KOPT-K1 (cell line): ENCODE results near the gene DEDD2.

Experiments
- H3K27ac ChIP-seq: fragments of 200-600 bp; sonication (generic); 2 replicates; pipeline ENCODE4 v1.5.1; 2016; ENCODE audit warnings: antibody characterized with exemption, mild to moderate bottlenecking, low read depth, low read length; ENCODE audit not compliant: poor library complexity, severe bottlenecking
- H3K36me3 ChIP-seq: fragments of 200-600 bp; sonication (generic); 2 replicates; pipeline ENCODE4 v1.5.1; 2017; ENCODE audit warnings: antibody characterized with exemption, mild to moderate bottlenecking, low read length, moderate library complexity; ENCODE audit not compliant: insufficient read depth
- H3K9me3 ChIP-seq: fragments of 200-600 bp; sonication (generic); 2 replicates; pipeline ENCODE4 v1.5.1; 2017; ENCODE audit warnings: antibody characterized with exemption, low read length, mild to moderate bottlenecking; ENCODE audit not compliant: insufficient read depth, poor library complexity, severe bottlenecking

DEDD2 gene

GRCh38 chr19:42250666-42251531 is 33.4 kb upstream of the DEDD2 start:
- H3K36me3 ChIP-seq: peaks cover 33% of the 10 kb centered on the region; the same call in 1 of the 2 replicates
- no peak overlapping the region for H3K27ac ChIP-seq
- no peaks in the 10 kb centered on the region for H3K9me3 ChIP-seq

- Histone ChIP-seq H3K36me3 (peaks cover 33% of the 10 kb centered on the region; the same call in 1 of the 2 replicates), H3K27ac (no peak overlapping the region), H3K9me3 (no peaks in the 10 kb centered on the region)
These were observed 32.7 kb upstream of the DEDD2 start for GRCh38 chr19:42250183-42250665.

- Histone ChIP-seq H3K36me3 (peaks cover 33% of the 10 kb centered on the region; the same call in 1 of the 2 replicates), H3K9me3 (no peaks in the 10 kb centered on the region), H3K27ac (no peak overlapping the region)
These were observed 32.3 kb upstream of the DEDD2 start for GRCh38 chr19:42249769-42250168.

- no peak overlapping the region for H3K27ac ChIP-seq
- H3K36me3 ChIP-seq: peaks cover 33% of the 10 kb centered on the region; the same call in 1 of the 2 replicates
- H3K9me3 ChIP-seq: no peaks in the 10 kb centered on the region
These were observed 31.8 kb upstream of the DEDD2 start for GRCh38 chr19:42249149-42249750.

- Histone ChIP-seq H3K27ac (no peak overlapping the region), H3K36me3 (peaks cover 33% of the 10 kb centered on the region; the same call in 1 of the 2 replicates), H3K9me3 (no peaks in the 10 kb centered on the region)
These were observed 31.0 kb upstream of the DEDD2 start for GRCh38 chr19:42248270-42249148.

GRCh38 chr19:42247640-42248199 is 30.2 kb upstream of the DEDD2 start:
- no peak overlapping the region for H3K27ac ChIP-seq
- no peaks in the 10 kb centered on the region for H3K9me3 ChIP-seq
- H3K36me3 ChIP-seq: peaks cover 33% of the 10 kb centered on the region; the same call in 1 of the 2 replicates

GRCh38 chr19:42246922-42247639 is 29.6 kb upstream of the DEDD2 start:
- Histone ChIP-seq H3K9me3 (no peaks in the 10 kb centered on the region), H3K27ac (no peak overlapping the region), H3K36me3 (peaks cover 33% of the 10 kb centered on the region; the same call in 1 of the 2 replicates)

GRCh38 chr19:42246143-42246921 is 28.9 kb upstream of the DEDD2 start:
- Histone ChIP-seq H3K9me3 (no peaks in the 10 kb centered on the region), H3K36me3 (peaks cover 33% of the 10 kb centered on the region; the same call in 1 of the 2 replicates), H3K27ac (no peak overlapping the region)

- no peaks in the 10 kb centered on the region for H3K9me3 ChIP-seq
- H3K27ac ChIP-seq: peak overlapping the region; percentile 82
- peaks cover 31% of the 10 kb centered on the region; the same call in 1 of the 2 replicates for H3K36me3 ChIP-seq
These were observed 27.8 kb upstream of the DEDD2 start for GRCh38 chr19:42245231-42245630.

GRCh38 chr19:42244347-42245220 is 27.1 kb upstream of the DEDD2 start:
- Histone ChIP-seq H3K36me3 (peaks cover 31% of the 10 kb centered on the region), H3K27ac (peak overlapping the region; percentile 82), H3K9me3 (no peaks in the 10 kb centered on the region)

- Histone ChIP-seq H3K27ac (peak within 1 kb of the TSS; percentile 82), H3K9me3 (no peaks in the 10 kb centered on the region), H3K36me3 (peaks cover 28% of the 10 kb centered on the region)
These were observed 25.3 kb upstream of the DEDD2 start, which contains the start of gene GSK3A for GRCh38 chr19:42242512-42243409. Gene GSK3A (minus strand): TSS chr19:42242602. CDS start chr19:42242465, 137 bp downstream.

GRCh38 chr19:42242069-42242511 is 24.6 kb upstream of the DEDD2 start:
- no peaks in the 10 kb centered on the region for H3K9me3 ChIP-seq
- peak overlapping the region; percentile 82 for H3K27ac ChIP-seq
- H3K36me3 ChIP-seq: peaks cover 27% of the 10 kb centered on the region
